Hepatocyte (in vitro differentiated cells): ENCODE data around the gene CCL16. TPM values are rescaled to one million over a fixed set of nuclear protein-coding genes. Genes with fewer than 3 reads are reported as not detected.

Experiments used
- DNase-seq: peaks from one replicate; pipeline ENCODE4 v3.0.0-alpha.2; 2016; ENCODE audit warnings: low spot score
- H2AFZ ChIP-seq: fragments of 200-600 bp; sonication (generic); 2 replicates; pipeline ENCODE4 v1.6.0; 2016; ENCODE audit warnings: antibody characterized with exemption, mild to moderate bottlenecking
- H3K27ac ChIP-seq: fragments of 200-600 bp; sonication (generic); 2 replicates; pipeline ENCODE4 v1.5.1; 2016; ENCODE audit warnings: mild to moderate bottlenecking
- H3K27me3 ChIP-seq: fragments of 200-600 bp; sonication (generic); 2 replicates; pipeline ENCODE4 v1.6.1; 2016
- H3K36me3 ChIP-seq: fragments of 200-600 bp; sonication (generic); replicated peaks from 2 replicates; pipeline ENCODE4 v1.5.1; 2016; ENCODE audit warnings: low read depth; ENCODE audit not compliant: insufficient read depth
- H3K4me1 ChIP-seq: fragments of 200-600 bp; sonication (generic); 2 replicates; pipeline ENCODE4 v1.5.1; 2016; ENCODE audit warnings: mild to moderate bottlenecking, moderate library complexity; ENCODE audit not compliant: insufficient read depth
- H3K4me2 ChIP-seq: fragments of 200-600 bp; sonication (generic); 2 replicates; pipeline ENCODE4 v1.6.0; 2016
- H3K4me3 ChIP-seq: fragments of 200-600 bp; sonication (generic); 2 replicates; pipeline ENCODE4 v1.5.1; 2016; ENCODE audit warnings: mild to moderate bottlenecking
- H3K79me2 ChIP-seq: fragments of 200-600 bp; sonication (generic); 2 replicates; pipeline ENCODE4 v1.6.0; 2017; ENCODE audit warnings: mild to moderate bottlenecking
- H3K9me2 ChIP-seq: fragments of 200-600 bp; sonication (generic); replicated peaks from 2 replicates; pipeline ENCODE4 v1.6.0; 2017; ENCODE audit warnings: mild to moderate bottlenecking; ENCODE audit not compliant: insufficient read depth
- H3K9me3 ChIP-seq: fragments of 200-600 bp; sonication (generic); 2 replicates; pipeline ENCODE4 v1.5.1; 2016; ENCODE audit warnings: low read depth, mild to moderate bottlenecking
- H4K20me1 ChIP-seq: fragments of 200-600 bp; sonication (generic); 2 replicates; pipeline ENCODE4 v1.6.0; 2016; ENCODE audit warnings: mild to moderate bottlenecking; ENCODE audit not compliant: insufficient read depth, poor library complexity, severe bottlenecking
- CTCF ChIP-seq: fragments of 200-600 bp; sonication (generic); IDR thresholded peaks from 2 replicates; pipeline ENCODE4 v1.5.1; 2016; ENCODE audit warnings: antibody characterized with exemption, mild to moderate bottlenecking; ENCODE audit not compliant: poor library complexity
- EZH2 ChIP-seq: fragments of 200-600 bp; sonication (generic); IDR thresholded peaks from 2 replicates; pipeline ENCODE4 v1.6.1; 2016; ENCODE audit warnings: antibody characterized with exemption, mild to moderate bottlenecking, borderline replicate concordance
- EZH2phosphoT487 ChIP-seq: fragments of 200-600 bp; sonication (generic); IDR thresholded peaks from one replicate; pipeline ENCODE4 v1.6.1; 2018; ENCODE audit warnings: antibody characterized with exemption, mild to moderate bottlenecking, low read depth, moderate library complexity; ENCODE audit not compliant: unreplicated experiment, severe bottlenecking
- WGBS: methylation state at CpG from one replicate; pipeline ENCODE4 v1.1.6; 2016; ENCODE audit warnings: low lambda C conversion rate; ENCODE audit errors: missing lambda C conversion rate; 5-methylcytosine and 5-hydroxymethylcytosine counted together
- polyA plus RNA-seq: library from polyadenylated mRNA; unstranded; fragments of >200 nt; fragmentation: Nextera tagmentation; extraction: Ambion mirVana; gene quantifications from 2 replicates; pipeline ENCODE4 v1.2.1, GENCODE V29; 2016
- total RNA-seq: library from RNA; depleted of rRNA; stranded (reverse); fragments of >200 nt; gene quantifications from 2 replicates; pipeline ENCODE4 v1.2.3, GENCODE V29; 2014

The CCL16 gene
- total and polyA plus RNA-seq, 2 experiments from 2014 or later = not detected

- WGBS = 96% methylated on average over 3 of the region's 3 CpGs
- Histone ChIP-seq H3K79me2 (no peaks in the 10 kb centered on the region), H3K9me2 (no peaks in the 10 kb centered on the region), H3K4me1 (no peaks in the 10 kb centered on the region), H3K27ac (peak overlapping the region; percentile 31), H3K4me3 (no peak overlapping the region), H3K36me3 (no peaks in the 10 kb centered on the region), H3K9me3 (no peaks in the 10 kb centered on the region), H4K20me1 (no peaks in the 10 kb centered on the region), H2AFZ (no peak overlapping the region), H3K4me2 (no peak overlapping the region), H3K27me3 (no peaks in the 10 kb centered on the region)
- no peak for DNase-seq
- TF ChIP-seq EZH2phosphoT487 (no peak), CTCF (no peak), EZH2 (no peak)
These were observed 1.3 kb upstream of the CCL16 start for GRCh38 chr17:35982409-35983191.

GRCh38 chr17:35981908-35982330 is 622 bp upstream of the CCL16 start:
- H3K36me3 ChIP-seq = no peaks in the 10 kb centered on the region
- no peaks in the 10 kb centered on the region for H4K20me1 ChIP-seq
- no peaks in the 10 kb centered on the region for H3K9me3 ChIP-seq
- H3K4me2 ChIP-seq = no peak overlapping the region
- no peak overlapping the region for H3K4me3 ChIP-seq
- H3K27me3 ChIP-seq = no peaks in the 10 kb centered on the region
- no peaks in the 10 kb centered on the region for H3K79me2 ChIP-seq
- H3K4me1 ChIP-seq = no peaks in the 10 kb centered on the region
- H3K27ac ChIP-seq = peak overlapping the region; percentile 58
- DNase-seq = peak; percentile 57
- no peak for TF ChIP-seq EZH2
- TF ChIP-seq CTCF = peak; percentile 32
- TF ChIP-seq EZH2phosphoT487 = no peak
- H2AFZ ChIP-seq = no peak overlapping the region
- 70% methylated on average over 4 of the region's 4 CpGs for WGBS
- H3K9me2 ChIP-seq = no peaks in the 10 kb centered on the region

- Histone ChIP-seq H3K9me2 (no peaks in the 10 kb centered on the region), H3K36me3 (no peaks in the 10 kb centered on the region), H3K79me2 (no peaks in the 10 kb centered on the region), H3K27ac (no peak overlapping the region), H3K27me3 (no peaks in the 10 kb centered on the region), H3K4me3 (no peak overlapping the region), H4K20me1 (no peaks in the 10 kb centered on the region), H3K9me3 (no peaks in the 10 kb centered on the region), H2AFZ (no peak overlapping the region), H3K4me2 (no peak overlapping the region), H3K4me1 (peaks cover 11% of the 10 kb centered on the region)
- no peak for TF ChIP-seq EZH2
- TF ChIP-seq CTCF = no peak
- TF ChIP-seq EZH2phosphoT487 = no peak
- no peak for DNase-seq
- WGBS = 88% methylated on average over 3 of the region's 3 CpGs
These were observed 3.0 kb downstream of the CCL16 start for GRCh38 chr17:35978346-35978745.
